Measurements from ENCODE around the gene MYNN.

DNA sequence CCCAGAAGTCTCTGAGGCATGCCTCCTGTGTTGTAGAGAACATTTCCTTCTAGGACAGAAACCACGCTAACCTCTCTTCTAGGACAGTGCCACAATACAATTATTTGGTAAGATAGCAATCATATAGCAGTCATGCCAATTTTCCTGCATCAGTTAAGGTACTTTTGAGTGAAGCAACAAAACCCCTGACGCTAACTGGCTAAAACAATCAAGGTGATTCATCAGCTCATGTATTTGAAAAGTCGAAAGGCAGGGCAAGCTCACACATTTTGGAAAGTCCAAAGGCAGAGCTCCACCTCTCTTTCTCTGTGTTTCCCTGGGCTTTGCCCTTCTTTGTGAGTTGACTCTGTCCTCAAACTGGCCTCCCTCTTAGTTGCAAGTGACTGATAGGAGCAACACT is 18.5 kb upstream of the MYNN start:
- TF ChIP-seq, protein P1, sequence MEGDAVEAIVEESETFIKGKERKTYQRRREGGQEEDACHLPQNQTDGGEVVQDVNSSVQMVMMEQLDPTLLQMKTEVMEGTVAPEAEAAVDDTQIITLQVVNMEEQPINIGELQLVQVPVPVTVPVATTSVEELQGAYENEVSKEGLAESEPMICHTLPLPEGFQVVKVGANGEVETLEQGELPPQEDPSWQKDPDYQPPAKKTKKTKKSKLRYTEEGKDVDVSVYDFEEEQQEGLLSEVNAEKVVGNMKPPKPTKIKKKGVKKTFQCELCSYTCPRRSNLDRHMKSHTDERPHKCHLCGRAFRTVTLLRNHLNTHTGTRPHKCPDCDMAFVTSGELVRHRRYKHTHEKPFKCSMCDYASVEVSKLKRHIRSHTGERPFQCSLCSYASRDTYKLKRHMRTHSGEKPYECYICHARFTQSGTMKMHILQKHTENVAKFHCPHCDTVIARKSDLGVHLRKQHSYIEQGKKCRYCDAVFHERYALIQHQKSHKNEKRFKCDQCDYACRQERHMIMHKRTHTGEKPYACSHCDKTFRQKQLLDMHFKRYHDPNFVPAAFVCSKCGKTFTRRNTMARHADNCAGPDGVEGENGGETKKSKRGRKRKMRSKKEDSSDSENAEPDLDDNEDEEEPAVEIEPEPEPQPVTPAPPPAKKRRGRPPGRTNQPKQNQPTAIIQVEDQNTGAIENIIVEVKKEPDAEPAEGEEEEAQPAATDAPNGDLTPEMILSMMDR (IDR thresholded peaks at IDR 0.05): no peak
- no peak for TF ChIP-seq POLR2AphosphoS5 (IDR thresholded peaks at IDR 0.05; ENCODE audit: low read depth, low read length)

All from Panc1 (cell line).